Measurements from ENCODE around the gene NMRAL1.

Gene NMRAL1

DNA sequence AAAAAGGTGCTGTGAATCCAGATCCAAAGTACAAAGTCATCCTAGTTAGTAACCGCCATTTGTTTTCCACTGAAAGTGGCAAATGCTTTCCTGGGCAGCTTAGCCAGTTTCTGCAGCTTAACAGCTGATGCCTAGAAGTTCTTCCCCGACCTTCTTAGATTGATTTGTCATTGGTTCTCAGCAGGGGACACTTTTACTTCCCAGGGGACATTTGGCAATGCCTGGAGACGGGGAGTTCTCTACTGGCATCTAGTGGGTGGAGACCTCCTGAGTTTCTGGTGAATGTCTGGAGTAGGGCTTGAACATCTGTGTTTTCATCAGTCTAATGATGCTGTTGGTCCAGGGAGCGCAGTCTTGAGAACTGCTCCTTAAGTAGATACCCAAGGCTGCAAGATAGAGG is 41.2 kb downstream of the NMRAL1 start:
- in situ Hi-C loops (cut with MboI; ENCODE audit: low sequenced_read_pairs, unreplicated experiment): no loop called here
- no peak for DNase-seq (ENCODE audit: low spot score)
- TF ChIP-seq, protein P1, sequence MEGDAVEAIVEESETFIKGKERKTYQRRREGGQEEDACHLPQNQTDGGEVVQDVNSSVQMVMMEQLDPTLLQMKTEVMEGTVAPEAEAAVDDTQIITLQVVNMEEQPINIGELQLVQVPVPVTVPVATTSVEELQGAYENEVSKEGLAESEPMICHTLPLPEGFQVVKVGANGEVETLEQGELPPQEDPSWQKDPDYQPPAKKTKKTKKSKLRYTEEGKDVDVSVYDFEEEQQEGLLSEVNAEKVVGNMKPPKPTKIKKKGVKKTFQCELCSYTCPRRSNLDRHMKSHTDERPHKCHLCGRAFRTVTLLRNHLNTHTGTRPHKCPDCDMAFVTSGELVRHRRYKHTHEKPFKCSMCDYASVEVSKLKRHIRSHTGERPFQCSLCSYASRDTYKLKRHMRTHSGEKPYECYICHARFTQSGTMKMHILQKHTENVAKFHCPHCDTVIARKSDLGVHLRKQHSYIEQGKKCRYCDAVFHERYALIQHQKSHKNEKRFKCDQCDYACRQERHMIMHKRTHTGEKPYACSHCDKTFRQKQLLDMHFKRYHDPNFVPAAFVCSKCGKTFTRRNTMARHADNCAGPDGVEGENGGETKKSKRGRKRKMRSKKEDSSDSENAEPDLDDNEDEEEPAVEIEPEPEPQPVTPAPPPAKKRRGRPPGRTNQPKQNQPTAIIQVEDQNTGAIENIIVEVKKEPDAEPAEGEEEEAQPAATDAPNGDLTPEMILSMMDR (IDR thresholded peaks at IDR 0.05; ENCODE audit: borderline replicate concordance, control extremely low read depth, extremely low read depth, insufficient read depth, missing control alignments): no peak

DNA sequence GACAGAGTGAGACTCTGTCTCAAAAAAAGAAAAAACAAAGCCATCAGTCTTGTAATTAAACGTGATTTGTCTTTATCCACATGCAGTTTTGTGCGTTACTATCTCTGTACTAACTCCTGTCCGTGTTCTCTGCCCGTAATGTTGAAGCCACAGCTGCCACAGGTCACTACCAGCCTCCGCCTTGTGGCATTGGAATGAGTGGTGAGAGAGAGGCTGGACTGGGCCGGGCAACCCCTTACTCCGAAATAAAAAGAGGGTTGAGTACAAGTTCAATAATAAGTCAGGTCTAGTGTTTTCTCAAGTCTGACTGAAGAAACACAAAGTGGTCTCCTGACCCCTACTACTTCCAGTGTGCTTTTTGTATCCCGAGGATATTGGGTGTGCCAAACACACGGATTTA is 43.4 kb downstream of the NMRAL1 start:
- in situ Hi-C loops (cut with MboI; ENCODE audit: low sequenced_read_pairs, unreplicated experiment): no loop called here
- TF ChIP-seq, protein P1 (IDR thresholded peaks at IDR 0.05; ENCODE audit: borderline replicate concordance, control extremely low read depth, extremely low read depth, insufficient read depth, missing control alignments): no peak
- no peak for DNase-seq (ENCODE audit: low spot score)

DNA sequence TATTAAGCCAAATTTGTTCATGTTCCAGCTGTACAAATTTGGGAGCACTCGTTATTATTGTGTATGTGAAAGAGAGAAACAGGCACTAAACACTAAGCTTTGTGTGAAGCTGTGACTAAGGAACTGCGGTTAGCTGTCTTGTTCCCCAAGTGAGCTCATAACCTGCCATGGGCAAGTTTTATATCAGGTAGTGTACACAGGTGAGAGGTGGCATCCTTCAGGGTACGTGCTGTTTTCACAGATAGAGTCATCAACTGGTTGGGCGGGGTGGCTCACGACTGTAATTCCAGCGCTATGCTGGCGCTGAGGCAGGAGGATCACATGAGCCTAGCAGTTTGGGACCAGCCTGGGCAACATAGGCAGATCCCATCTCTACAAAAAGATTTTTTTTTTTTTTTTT is 45.9 kb downstream of the NMRAL1 start:
- TF ChIP-seq, protein P1 (IDR thresholded peaks at IDR 0.05; ENCODE audit: borderline replicate concordance, control extremely low read depth, extremely low read depth, insufficient read depth, missing control alignments): no peak
- no peak for DNase-seq (ENCODE audit: low spot score)

DNA sequence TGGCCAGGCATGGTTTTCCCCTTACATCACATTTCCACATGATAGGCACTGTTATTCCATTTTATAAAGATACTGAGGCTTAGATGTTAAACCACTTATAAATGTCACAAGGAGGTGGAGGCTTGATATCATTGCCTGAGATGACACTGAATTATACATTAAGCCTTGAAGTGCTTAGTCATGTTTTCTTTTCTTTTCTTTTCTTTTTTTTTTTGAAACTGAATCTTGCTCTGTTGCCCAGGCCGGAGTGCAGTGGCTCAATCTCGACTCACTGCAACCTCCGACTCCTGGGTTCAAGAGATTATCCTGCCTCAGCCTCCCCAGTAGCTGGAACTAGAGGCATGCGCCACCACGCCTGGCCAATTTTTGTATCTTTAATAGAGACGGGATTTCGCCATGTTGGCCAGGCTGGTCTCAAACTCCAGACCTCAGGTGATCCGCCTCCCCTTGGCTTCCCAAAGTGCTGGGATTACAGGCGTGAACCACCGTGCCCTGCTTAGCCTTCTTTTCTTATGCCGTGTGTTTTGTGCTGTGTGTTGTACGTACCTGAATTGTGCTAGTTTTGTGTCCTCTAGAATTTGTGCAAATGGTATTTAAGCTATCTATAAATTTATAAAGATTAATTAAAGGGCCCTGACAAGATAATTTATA is 47.6 kb downstream of the NMRAL1 start:
- DNase-seq (ENCODE audit: low spot score): no peak
- TF ChIP-seq, protein P1 (IDR thresholded peaks at IDR 0.05; ENCODE audit: borderline replicate concordance, control extremely low read depth, extremely low read depth, insufficient read depth, missing control alignments): no peak
- in situ Hi-C loops (cut with MboI; ENCODE audit: low sequenced_read_pairs, unreplicated experiment): no loop called here

More for the DNA sequence above, 45.9 kb downstream of the NMRAL1 start:
- in situ Hi-C loops (cut with MboI; ENCODE audit: low sequenced_read_pairs, unreplicated experiment): no loop called here

DNA sequence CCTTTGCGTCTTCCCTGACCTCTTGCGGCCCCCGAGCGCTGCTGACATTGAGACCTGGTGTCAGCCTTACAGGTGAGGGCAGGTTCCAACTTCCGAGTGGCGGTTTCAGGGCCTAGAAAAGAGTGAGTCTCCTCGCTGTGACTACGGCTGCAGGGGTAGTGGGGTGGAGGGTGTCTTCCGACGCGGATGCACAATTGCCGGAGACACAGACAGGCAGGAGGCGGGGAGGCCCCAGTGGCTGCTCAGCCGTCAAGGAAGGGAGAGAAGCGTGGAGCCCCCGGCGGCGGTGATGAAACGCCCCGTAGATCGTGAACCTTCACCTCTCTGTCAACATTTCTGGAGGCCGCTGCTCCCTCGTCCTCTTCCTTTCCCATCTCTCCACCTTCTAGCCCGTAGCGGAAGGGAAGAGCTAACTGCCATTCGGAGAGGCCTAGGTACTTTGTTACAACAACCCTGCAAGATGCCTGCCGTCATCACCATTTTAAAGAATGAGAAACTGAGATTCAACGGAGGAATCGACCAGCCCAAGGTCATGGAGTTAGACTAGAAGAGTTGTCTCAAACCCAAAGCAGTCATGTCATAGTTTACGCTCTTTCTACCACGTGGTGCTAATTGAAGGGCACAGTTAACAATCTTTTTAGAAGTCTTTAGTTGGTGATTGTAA is 48.3 kb downstream of the NMRAL1 start:
- DNase-seq (ENCODE audit: low spot score): no peak
- TF ChIP-seq, protein P1 (IDR thresholded peaks at IDR 0.05; ENCODE audit: borderline replicate concordance, control extremely low read depth, extremely low read depth, insufficient read depth, missing control alignments): no peak
- in situ Hi-C loops (cut with MboI; ENCODE audit: low sequenced_read_pairs, unreplicated experiment): no loop called here

DNA sequence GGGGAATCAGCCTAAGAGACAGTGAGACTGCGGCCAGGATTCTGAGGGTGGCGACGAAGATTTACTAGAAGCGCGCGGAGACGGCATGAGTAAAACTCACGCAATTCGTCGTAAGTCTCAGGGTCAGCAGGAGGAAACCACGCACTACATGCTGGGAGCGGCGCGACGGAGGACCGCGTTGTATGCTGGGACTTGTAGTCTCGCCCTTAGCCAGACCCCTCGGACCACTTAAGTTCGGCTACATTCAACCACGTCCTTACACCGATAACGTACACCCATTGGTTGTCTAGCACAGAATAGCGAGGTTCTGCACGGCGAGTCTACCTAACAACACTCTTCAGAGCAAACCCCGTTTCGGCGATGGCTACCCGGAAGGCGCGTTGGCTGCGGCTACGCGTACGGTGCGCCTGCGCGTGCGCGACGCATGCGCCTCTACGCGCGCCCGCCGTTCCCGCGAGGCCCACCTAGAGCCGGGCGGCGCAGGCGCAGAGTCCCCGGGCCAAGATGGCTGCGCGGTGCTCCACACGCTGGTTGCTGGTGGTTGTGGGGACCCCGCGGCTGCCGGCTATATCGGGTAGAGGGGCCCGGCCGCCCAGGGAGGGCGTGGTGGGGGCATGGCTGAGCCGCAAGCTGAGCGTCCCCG is 48.9 kb downstream of the NMRAL1 start, which contains the start of gene DNAJA3:
Gene DNAJA3, plus strand, starts transcription at position 491 of the 643 bp plus-strand sequence. Its CDS starts 14 bp downstream, at position 505.
- TF ChIP-seq, protein P1 (IDR thresholded peaks at IDR 0.05; ENCODE audit: borderline replicate concordance, control extremely low read depth, extremely low read depth, insufficient read depth, missing control alignments): no peak
- DNase-seq (ENCODE audit: low spot score): peak; percentile 98
- in situ Hi-C loops (cut with MboI; ENCODE audit: low sequenced_read_pairs, unreplicated experiment): no loop called here

Data from GM13976 (cell line).